HG03103 (cell line): ENCODE results near the gene ISLR.

Source experiments
- ATAC-seq: cut with Tn5 transposase; IDR thresholded peaks from one replicate; pipeline ENCODE4 v1.9.1; 2021; ENCODE audit warnings: low read depth; ENCODE audit not compliant: unreplicated experiment

Gene ISLR

DNA sequence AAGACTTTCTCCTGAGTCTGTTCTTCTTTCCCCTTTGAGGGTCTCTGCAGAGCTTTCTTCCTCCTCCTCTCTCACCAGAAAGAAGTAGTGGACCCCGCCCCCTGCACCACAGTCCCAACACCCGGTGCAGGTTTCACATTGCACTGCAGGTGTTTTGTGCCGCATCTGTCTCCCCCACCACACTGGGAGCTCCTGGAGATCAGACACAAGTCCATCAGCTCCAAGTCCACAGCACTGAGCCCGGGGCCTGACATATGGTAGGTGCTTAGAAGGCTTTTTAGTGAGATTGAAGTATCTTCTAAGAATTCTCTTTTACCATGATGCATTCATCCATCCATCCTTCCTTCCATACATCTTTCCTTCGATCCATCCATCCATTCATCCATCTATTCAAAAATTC lies 19.2 kb downstream of the ISLR start:
- no peak for ATAC-seq

DNA sequence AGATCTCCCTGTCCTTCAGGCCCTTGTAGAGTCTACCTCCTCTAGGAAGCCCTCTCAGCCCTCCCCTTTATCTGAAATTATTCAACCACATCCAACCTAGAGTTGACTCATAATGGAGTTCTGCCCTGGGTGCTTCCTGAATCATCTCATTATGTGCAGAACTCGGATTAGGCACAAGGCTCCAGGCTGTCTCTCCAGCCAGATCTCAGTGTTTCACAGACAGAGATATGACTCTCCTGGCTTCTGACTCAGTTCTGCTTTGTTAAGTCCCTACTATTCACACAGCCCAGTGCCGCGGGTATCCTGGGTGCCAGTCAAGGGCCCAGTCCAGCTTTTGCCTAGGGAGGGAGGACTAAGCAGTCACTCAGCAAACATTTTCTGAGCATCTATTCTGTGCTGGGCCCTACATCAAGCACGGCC lies 19.8 kb downstream of the ISLR start:
- ATAC-seq: no peak

DNA sequence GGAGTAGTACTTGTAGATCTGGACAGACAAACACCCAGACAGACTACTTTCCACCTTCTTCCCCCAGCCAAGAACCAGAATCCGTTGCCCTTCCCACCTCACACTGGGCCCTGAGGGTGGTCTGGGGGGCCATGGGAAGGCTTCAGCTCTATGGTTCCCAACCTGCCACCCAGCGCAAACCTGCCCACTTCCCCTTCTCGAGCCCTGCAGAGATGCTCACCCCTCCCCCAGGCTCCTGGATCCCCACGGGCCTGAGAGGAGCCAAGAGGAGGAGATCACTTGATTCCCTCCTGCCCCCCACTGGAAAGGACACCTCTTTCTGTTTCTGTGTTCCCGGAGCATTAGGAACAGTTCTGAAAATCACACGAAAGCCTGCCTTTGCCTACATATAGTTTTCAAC lies 20.4 kb downstream of the ISLR start:
- no peak for ATAC-seq

DNA sequence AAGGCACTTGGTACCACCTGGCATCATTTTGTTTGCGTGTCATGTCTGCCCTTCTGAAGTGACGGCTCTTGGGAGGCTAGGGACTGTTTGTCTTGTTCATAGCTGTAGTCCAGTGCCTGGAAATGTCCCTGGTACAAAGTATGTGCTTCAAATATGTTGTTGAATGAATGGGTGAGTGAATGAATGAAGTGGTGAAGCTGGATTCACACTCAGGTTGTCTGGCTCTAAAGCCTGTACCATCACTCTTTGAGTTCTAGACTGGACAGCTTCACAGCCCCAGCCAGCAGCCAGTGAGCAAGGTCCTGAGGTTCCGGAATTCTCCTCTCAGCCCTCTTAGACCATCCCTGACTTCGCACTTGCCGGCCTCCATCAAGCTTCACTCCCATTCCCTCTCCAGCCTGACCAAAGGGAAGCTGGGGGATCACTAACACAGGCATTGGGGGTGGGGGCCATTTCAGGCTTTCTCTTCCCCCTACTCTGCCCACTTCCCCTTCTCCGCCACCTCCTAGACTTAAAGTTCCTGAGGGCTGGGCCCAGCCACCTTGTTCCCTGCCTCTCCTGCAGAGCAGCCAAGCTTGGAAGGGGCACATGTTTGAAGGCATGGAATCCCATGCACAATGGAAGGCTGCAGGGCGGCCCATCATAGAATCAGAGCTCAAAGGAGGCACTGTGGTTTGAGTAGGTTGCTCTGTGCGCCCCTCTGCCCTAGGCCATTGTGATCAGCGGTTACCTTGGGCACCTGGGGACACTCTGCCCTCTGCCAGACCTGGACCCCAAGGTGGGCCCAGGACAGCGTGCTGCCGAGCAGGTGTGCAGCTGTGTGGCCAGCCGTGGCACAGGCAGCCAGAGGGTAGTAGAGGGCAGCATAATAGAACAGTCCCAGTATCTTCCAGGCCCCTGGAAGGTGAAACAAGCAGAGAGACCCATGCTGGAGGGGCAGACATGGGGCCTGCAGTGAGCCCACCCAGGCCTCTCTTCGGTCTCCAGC lies 21.4 kb downstream of the ISLR start:
- no peak for ATAC-seq

DNA sequence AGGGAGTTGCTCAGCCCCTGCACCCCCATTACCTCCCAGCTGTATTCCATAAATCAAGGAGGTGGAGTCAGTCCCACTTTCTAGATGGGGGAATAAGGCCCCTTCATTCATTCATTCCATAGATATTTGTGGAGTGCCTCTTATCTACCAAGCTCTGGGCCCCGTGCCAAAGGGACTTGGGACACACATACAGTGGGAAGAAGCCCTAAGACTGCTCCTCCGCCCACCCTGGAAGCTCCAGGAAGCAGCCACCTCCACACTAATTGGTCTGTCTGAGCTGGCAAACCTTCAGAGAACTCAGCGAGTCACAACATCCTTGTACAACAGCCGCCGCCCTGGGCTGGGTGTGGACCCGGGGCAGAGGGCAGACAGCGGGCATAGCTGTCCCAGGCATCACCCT lies 22.7 kb downstream of the ISLR start:
- no peak for ATAC-seq

DNA sequence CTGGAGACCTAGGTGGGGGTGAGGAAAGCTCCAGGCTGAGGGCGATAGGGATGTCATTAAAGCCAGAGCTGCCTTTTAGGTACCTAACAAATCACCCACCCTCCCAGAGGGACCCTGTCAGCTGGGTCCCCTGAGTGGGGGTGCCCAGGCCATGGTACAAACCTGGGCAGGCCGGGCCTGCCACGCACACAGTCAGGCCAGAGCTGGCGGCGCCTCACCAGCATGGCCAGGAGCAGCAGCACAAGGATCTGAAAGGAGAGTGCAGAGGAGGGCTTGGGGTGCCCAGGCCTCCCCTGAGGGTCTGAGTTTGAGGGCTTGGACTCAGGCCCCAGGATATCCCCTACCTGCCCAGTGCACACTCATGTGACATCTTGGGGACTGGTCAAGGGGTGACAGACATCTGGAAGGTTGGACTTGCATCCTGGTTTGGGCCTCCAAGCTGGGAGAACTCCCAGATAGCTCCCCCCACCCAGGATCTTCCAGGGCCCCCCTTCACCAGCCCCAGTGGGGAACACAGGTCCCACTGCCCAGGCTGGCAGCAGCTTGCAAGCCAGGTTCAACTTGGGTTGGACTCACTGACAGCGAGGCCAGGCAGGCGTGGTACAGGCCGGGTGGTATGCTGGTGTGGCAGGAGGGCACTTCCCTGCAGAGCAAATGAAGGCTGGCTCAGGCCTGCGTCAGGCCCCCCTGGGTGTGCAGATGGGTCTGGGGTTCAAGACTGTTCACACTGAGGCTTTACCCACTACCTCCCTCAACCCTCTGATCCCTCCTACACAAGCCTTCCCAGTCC lies 23.9 kb downstream of the ISLR start:
- ATAC-seq: no peak

DNA sequence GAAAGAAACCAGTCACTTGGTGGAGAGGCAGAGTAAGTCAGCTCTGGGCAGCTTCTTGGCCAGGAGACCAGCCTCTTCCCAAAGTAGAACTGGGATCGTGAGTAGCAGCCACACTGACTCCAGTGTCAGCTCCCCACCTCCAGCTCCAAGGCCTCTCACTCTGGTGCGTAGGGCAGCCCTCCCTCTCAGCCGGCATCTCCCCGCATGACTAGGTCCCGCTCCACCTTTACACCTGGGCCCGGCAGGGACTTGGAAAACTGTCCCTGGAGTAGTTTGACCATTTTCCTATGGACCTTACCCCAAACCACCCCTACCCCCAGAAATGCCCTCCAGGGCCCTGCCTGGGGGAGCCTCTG lies 25.8 kb downstream of the ISLR start:
- no peak for ATAC-seq

DNA sequence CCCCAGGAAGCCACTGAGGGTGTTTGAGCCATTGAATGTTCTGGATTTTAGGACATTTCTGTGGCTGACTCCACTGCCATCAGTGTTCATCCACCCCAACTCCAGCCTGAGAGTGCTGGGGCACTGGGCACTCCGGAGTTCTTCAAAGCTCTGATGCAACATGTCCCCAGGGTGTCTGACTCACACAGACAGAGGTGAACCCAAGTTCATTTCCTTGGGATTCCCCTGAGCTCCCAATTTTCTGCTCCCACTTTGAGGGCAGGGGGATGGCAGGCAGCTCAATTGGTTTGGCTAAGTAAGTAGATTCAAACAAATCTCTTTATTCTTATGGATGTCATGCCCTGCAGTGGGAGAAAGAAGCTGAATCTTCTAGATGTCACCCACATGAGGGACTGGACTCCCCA lies 26.9 kb downstream of the ISLR start:
- ATAC-seq: no peak

DNA sequence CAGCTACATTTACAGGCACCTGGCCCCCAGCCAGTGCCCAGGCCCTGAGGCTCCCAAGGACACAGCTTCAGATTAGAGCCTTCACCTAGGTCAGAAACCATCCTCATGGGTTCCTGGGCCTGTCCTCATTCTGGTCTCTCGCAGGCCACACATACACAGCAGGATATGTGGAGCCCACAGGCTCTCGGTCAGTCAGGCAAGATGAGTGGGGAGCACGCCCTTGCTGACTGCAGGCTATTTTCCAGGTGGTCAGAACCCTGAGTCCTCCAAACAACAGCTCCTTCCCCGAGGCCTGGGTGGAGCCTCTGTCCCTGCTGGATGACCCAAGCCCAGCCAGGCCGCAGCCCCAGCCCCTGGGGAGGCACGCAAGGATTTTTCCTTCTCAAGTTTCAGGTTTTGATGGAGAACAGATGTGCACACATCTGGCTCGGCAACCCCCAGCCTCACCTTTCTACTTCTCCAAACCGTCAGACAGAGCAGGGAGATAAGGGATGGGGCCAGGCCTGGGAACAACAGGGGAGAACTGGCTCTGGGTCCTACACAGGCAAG lies 27.4 kb downstream of the ISLR start:
- no peak for ATAC-seq

DNA sequence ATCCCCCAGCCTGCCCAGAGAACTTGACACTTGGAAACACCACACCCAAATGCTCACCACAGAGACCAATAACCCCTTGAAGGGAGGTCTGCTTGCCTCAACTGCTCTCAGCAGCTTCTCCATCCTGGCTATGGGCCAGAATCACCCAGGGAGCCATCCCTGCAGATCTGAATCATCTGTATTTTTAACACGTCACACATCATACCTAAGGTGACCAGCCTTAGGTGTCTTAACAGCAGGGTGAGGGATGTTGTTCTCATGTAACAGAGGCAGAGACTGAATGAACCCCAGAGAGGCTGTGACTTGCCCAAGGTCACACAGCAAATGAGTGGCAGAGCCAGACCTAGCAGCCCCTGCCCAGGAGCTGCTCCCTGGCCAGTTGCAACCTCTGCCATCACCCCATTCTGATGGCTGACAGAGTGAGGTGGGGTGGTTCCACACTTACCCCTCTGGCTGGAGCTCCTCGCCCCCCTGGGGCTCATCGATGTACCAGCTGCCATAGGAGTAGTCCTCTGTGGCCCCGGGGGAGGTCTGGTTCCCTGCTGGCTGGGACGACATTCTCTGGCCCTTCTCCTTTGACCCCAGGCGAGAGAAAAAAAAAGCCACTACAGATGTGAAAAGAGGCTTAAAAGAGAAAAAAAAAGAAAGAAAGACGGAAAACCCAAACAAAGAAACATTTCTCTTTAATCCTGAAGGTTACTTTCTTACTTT lies 28.4 kb downstream of the ISLR start:
- ATAC-seq: no peak

DNA sequence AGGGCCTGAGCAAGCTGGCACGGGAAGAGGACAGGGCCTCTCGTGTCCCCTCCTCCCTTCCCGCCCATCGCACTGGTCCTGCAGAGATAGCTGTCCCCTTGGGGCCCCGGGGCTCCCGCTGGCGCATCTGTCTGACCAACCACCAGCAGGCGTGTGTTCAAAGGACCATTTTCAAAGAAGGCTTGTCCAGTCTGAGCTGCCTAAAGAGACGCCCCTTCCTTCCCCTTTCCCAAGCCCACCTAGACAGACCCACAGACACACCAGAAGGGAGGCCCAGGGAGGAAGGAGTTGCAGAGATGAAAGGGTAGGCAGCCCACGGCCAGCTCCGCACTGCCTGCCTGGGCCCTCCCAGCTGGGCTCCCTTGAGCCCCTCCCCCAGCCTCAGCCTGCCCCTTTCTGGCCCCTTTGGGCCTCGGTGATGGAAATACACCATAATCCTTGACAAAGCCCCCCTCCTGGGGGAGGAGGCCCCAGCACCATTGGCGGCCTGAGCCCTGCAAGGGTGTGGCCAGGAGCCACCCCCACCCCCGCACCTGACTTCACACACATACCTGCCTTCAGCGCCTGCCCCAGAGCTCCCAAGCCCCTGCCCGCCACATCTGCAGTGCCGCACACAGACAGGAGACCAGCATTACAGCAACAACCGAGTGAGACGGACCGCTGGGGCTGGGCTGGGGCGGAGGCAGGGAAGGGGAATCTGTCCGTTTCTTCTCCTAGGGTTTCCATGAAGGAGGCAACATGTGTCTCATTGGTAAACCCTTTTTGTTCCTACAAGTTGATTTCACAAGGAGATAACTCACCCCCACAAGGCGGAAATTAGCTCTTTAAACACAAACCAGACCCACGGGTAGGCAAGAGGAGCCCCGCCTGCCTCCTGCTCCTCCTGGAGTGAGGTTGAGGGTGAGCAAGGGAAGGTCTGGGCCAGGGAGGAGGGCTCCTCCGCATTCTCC lies 29.2 kb downstream of the ISLR start, which contains the start of gene STRA6:
Gene STRA6 (minus strand): TSS at position 336 of the 950 bp plus-strand sequence. CDS start 520 bp downstream, outside the sequence.
- ATAC-seq: no peak

DNA sequence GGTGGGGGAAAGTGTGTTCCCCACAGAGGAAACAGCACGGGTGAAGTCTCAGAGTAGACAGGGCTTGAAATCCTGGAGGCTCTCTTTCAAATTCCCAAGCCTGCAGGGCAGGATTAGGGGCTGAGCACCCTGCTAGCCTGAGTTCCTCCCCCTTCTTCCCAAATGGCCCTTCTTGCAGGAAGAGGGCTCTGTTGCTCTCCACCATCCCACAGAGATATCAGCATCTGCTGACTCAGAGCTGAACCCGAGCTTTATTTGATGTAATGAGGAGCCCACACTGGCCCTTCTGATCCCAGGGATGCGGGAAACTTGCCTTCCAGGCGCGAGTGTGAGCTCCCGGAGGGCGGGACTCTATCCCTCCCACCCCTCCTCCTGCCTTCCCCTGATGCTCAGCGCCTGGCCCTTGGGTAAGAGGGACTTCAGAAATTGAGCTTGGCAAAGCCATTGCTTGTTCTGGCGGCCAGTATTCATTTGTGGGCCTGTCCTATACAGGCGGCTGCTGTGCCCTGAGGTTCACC lies 30.5 kb downstream of the ISLR start:
- no peak for ATAC-seq

DNA sequence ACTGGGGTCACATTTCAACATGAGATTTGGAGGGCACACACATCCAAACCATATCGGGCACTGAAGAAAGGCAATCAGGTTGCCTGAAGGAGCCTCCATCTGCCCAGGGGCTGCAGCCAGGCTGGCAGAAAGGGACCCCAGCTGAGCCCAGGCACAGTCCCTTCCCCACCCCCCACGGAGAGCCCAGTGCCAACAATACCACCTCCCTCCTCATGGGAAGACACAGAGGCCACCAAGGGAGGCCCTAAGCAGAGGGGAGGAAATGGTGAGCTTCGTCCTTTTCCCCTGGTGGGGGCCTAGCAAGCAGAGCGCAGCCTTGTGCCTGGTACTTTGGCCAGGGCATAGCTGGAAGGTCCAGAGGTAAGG lies 32.1 kb downstream of the ISLR start:
- no peak for ATAC-seq

DNA sequence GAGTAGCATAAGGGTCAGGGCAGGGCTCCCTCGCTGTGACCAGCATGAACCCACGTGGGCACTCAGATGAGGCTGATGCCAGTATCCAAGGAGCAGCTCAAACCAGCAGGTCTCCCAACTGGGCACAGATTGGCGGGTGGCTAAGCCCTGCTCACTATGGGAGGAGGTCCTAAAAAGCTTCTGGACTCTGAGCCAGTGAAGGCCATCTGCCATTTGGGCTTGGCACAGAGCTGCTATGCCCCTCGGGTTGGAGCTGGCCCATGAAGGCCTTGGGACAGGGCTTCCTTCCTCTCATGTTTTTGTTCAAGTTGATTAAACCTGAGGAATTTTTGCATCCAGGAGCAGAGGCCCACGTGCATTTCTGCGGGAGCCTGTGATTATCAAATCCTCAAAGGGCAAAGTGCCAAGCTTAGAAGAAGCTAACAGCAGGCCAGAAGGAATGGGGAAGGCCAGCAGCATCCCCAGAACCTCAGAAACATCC lies 33.3 kb downstream of the ISLR start:
- no peak for ATAC-seq

DNA sequence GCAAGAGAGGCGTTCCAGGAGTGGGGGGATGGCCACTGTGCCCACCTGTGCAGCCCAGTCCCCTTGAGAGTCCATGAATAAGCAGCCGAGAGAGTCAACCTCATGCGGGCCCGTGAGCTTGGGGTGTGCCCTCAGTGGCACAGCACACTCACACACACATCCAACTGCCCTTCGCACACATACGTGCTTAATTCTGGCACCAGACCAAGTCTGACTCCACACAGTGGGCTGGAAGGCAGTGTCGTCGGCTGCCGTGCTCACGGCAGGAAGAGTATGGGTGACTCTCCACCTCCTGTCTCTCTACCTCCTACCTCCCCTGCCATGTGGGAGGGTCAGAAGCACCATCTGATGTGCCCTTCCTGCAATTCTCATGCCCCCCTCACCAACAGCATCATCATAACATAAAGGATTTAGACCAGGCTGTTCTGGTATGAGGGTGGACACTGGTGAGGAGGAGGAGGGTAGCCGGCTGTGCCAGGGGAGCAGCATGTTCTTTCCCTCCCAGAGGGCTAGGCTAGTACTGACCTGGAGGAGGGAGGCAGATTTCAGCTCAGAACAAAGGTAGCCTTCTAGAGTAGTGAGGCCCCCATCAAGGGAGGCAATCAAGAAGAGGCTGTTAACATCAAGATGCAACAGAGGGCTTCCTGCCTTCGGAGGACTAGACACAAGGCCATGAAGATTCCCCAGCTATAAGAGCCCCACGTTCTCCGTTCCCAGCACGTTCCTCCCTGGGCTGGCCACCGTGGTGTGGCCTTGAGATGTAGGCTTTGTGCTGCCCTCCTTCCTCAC lies 34.3 kb downstream of the ISLR start:
- no peak for ATAC-seq

DNA sequence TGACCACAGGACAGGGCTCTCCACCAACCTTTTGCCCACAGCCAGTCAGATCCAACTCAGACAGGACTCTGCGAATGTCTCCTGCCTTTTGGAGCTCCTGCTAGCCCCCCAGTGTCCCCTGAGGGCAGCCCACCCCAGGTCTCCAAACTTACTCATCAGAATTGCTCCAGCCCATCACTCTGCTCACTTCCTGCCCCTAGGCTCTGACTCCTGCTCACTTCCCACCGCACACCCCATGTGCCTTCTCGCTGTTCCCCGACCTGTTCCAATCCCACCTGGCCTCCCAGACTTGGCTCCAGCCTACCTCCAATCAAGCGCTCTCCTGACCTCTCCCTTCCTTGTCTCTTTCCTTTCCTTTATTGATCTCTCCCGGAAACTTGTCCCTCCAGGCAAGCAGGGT lies 35.0 kb downstream of the ISLR start:
- ATAC-seq: no peak

DNA sequence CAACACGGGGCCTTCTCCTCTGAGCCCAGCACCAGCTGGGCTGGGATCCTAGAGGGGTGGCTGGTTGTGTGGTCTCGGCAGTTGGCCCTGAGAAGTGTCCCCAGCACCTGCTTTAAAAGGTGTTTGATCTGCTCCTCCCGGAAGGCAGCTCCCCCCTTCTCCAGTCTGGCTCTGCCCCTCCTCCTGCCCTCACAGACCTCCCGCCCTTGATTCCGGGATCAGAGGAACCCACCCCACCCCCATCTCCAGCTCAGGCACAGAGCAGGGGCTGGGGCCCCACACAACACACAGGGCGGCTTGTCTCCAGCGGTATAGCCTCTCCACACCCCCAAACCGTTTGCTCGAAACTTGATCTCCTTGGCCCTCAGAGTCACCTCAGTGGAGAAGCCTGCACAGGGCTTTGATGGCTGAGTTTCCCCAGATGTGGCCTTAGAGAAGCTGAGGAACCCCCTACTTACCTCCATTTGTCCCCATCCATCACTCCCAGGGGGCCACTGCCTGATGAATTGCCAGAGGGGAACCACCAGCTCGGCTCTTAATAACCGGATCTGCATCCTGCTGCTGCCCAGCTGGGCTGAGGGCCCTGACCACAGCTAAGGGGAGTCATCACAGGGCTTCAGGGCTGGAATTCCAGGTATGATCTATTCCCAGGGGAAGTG lies 35.5 kb downstream of the ISLR start:
- no peak for ATAC-seq

DNA sequence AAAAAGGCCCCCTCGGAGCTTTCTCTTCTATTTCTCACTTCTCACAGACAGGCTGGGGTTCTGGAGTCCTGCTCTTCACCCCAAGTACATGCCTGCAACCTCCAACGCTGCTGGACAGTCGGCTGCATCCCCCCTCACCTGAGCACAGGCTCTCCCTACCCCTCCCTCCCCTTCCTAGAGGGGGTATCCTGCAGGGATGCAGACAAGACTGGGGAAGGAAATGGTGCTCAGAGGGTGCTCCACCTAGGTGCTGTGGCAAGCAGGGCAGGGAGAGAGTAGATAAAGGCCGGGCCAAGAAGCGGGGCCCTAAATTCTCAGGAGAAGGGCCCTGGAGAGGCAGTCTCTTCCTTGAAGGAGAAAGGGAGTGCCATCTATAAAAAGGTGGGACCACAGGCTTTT lies 36.0 kb downstream of the ISLR start:
- no peak for ATAC-seq
